Glutamatergic neuron (in vitro differentiated cells): ENCODE results near the gene MAGIX. TPM values are rescaled to one million over a fixed set of nuclear protein-coding genes. Genes with fewer than 3 reads are reported as not detected.
A peak's percentile ranks its signal among the peaks of the same experiment; 100 is the strongest.

Experiments used
- DNase-seq: peaks from one replicate; pipeline ENCODE4 v3.0.0; 2022
- H3K27ac Mint-ChIP-seq: one replicate; pipeline ENCODE4 v1.8.0; 2020; ENCODE audit warnings: mild to moderate bottlenecking, mixed read lengths, inconsistent platforms; ENCODE audit not compliant: unreplicated experiment
- H3K27me3 Mint-ChIP-seq: one replicate; pipeline ENCODE4 v1.8.0; 2020; ENCODE audit warnings: mild to moderate bottlenecking, moderate library complexity, mixed read lengths, inconsistent platforms; ENCODE audit not compliant: unreplicated experiment
- H3K36me3 Mint-ChIP-seq: one replicate; pipeline ENCODE4 v1.8.0; 2020; ENCODE audit warnings: mild to moderate bottlenecking, mixed read lengths, inconsistent platforms; ENCODE audit not compliant: unreplicated experiment
- H3K4me1 Mint-ChIP-seq: one replicate; pipeline ENCODE4 v1.8.0; 2020; ENCODE audit warnings: mild to moderate bottlenecking, low read depth, mixed read lengths, inconsistent platforms; ENCODE audit not compliant: unreplicated experiment
- H3K4me3 Mint-ChIP-seq: one replicate; pipeline ENCODE4 v1.8.0; 2020; ENCODE audit warnings: mild to moderate bottlenecking, mixed read lengths, inconsistent platforms; ENCODE audit not compliant: unreplicated experiment
- H3K9me3 Mint-ChIP-seq: one replicate; pipeline ENCODE4 v1.8.0; 2020; ENCODE audit warnings: mild to moderate bottlenecking, moderate library complexity, mixed read lengths, inconsistent platforms; ENCODE audit not compliant: unreplicated experiment
- CTCF ChIP-seq: fragments of 200-600 bp; sonication (generic); IDR thresholded peaks from one replicate; pipeline ENCODE4 v1.5.0; 2021; ENCODE audit not compliant: partially characterized antibody, unreplicated experiment
- total RNA-seq: library from RNA; stranded (reverse); fragmentation: NEBNext Ultra II Directional; extraction: Animal tissue kit (Norgen Biotek cat#: 25700); gene quantifications from one replicate; pipeline ENCODE4 v1.2.1, GENCODE V29; 2021; ENCODE audit not compliant: unreplicated experiment

The MAGIX gene
- total RNA-seq, 1 donor from 2014 or later = 2.7 TPM

GRCh38 chrX:49161632-49162031, 926 bp upstream of the MAGIX start:
- H3K36me3 Mint-ChIP-seq = no peaks in the 10 kb centered on the region
- peaks cover 9% of the 10 kb centered on the region for H3K27me3 Mint-ChIP-seq
- no peak for DNase-seq
- TF ChIP-seq CTCF = no peak
- peaks cover 4% of the 10 kb centered on the region for H3K4me1 Mint-ChIP-seq
- no peak overlapping the region for H3K4me3 Mint-ChIP-seq
- no peaks in the 10 kb centered on the region for H3K9me3 Mint-ChIP-seq
- H3K27ac Mint-ChIP-seq = no peak overlapping the region

GRCh38 chrX:49163555-49164419, 1.2 kb downstream of the MAGIX start:
- no peaks in the 10 kb centered on the region for H3K9me3 Mint-ChIP-seq
- peak overlapping the region; percentile 92 for H3K27ac Mint-ChIP-seq
- peak; percentile 82 for DNase-seq
- TF ChIP-seq CTCF = peak; percentile 84
- H3K27me3 Mint-ChIP-seq = peaks cover 9% of the 10 kb centered on the region
- H3K36me3 Mint-ChIP-seq = no peaks in the 10 kb centered on the region
- peaks cover 5% of the 10 kb centered on the region for H3K4me1 Mint-ChIP-seq
- peak overlapping the region; percentile 83 for H3K4me3 Mint-ChIP-seq

GRCh38 chrX:49164589-49165360, 2.2 kb downstream of the MAGIX start:
- no peak for TF ChIP-seq CTCF
- no peaks in the 10 kb centered on the region for H3K9me3 Mint-ChIP-seq

GRCh38 chrX:49165901-49166881, 3.6 kb downstream of the MAGIX start:
- H3K4me1 Mint-ChIP-seq = peaks cover 5% of the 10 kb centered on the region
- H3K27ac Mint-ChIP-seq = peak overlapping the region; percentile 52
- peak overlapping the region; percentile 77 for H3K4me3 Mint-ChIP-seq
- peaks cover 6% of the 10 kb centered on the region for H3K27me3 Mint-ChIP-seq
- DNase-seq = peak; percentile 71
- no peak for TF ChIP-seq CTCF
- H3K36me3 Mint-ChIP-seq = no peaks in the 10 kb centered on the region
- H3K9me3 Mint-ChIP-seq = peaks cover 2% of the 10 kb centered on the region

More at GRCh38 chrX:49164589-49165360, 2.2 kb downstream of the MAGIX start:
- peaks cover 5% of the 10 kb centered on the region for H3K4me1 Mint-ChIP-seq
- peak overlapping the region; percentile 83 for H3K4me3 Mint-ChIP-seq
- peaks cover 6% of the 10 kb centered on the region for H3K27me3 Mint-ChIP-seq
- DNase-seq = no peak
- H3K27ac Mint-ChIP-seq = no peak overlapping the region
- H3K36me3 Mint-ChIP-seq = no peaks in the 10 kb centered on the region
